ENCODE measurements around the gene DDX59. TPM values are rescaled to one million over a fixed set of nuclear protein-coding genes. Genes with fewer than 3 reads are reported as not detected.

The DDX59 gene
- total and polyA plus RNA-seq, 9 of the 15 experiments (the other 6 are each of a cell fraction or from before 2014, with no cell fraction given) = 8.3 to 30.4 (median 19.8) TPM

DNA sequence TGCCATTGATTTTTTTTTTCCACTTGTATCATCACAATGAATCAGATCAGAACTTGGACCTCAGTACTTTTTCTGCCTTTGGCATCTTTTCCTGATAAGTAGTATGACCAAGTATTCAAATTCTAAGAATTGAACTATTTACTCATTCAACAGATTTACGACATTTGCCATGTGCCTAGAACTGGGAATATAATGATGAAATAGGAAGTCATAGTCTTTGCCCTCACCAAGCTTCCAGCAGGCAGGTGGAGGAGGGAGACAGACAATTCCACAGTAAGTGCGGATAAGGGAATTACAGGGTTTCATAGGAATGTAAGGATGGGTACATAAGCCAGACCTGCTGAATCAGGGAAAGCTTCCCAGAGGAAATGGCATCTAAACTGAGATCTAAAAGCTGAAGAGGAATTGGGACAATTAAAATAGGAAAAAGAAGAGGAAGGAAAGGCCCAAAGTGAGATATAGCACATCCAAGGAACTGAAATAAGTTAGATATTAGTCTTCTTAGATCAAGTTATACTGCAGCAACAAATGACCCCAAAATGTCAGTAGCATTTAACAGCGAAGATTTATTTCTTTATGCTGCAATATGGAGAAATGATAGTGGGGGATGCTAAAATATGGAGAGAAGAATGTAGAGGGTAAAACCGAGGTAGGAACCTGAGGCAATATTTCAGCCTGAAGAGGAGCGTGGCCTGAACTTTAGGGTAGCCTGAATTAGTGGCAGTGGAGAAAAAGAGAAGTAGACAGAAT, 5.3 kb upstream of the DDX59 start (continued):
- TF ChIP-seq ZNF592 (IDR thresholded peaks at IDR 0.05) = no peak
- TF ChIP-seq RFX1 (IDR thresholded peaks at IDR 0.05) = no peak
- no peak for TF ChIP-seq NFYB (IDR thresholded peaks at IDR 0.05; ENCODE audit: extremely low read depth, insufficient read length)
- TF ChIP-seq FOXP1 (CRISPR knock-in tag; IDR thresholded peaks at IDR 0.05) = no peak
- no peak for TF ChIP-seq ZNF124 (CRISPR knock-in tag; IDR thresholded peaks at IDR 0.05)
- no peak for TF ChIP-seq MCM2 (IDR thresholded peaks at IDR 0.05; ENCODE audit: low read depth)
- no peak for TF ChIP-seq KLF10 (CRISPR knock-in tag; IDR thresholded peaks at IDR 0.05)
- no peak for TF ChIP-seq TBL1XR1 (IDR thresholded peaks at IDR 0.05; ENCODE audit: low read length in 2 of 2)
- TF ChIP-seq POLR2H (tag; IDR thresholded peaks at IDR 0.05; ENCODE audit: low read depth) = peak; percentile 41; the same call in 1 of the 2 replicates
- TF ChIP-seq COPS2 (conservative IDR thresholded peaks at IDR 0.05) = no peak
- no peak for TF ChIP-seq ADNP (tag; IDR thresholded peaks at IDR 0.05)
- TF ChIP-seq, protein P1, sequence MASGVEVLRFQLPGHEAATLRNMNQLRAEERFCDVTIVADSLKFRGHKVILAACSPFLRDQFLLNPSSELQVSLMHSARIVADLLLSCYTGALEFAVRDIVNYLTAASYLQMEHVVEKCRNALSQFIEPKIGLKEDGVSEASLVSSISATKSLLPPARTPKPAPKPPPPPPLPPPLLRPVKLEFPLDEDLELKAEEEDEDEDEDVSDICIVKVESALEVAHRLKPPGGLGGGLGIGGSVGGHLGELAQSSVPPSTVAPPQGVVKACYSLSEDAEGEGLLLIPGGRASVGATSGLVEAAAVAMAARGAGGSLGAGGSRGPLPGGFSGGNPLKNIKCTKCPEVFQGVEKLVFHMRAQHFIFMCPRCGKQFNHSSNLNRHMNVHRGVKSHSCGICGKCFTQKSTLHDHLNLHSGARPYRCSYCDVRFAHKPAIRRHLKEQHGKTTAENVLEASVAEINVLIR (CRISPR knock-in tag; IDR thresholded peaks at IDR 0.05) = no peak
- TF ChIP-seq RBFOX2 (IDR thresholded peaks at IDR 0.05; ENCODE audit: low read depth, low read length) = no peak
- TF ChIP-seq KLF1 (tag; IDR thresholded peaks at IDR 0.05) = no peak
- TF ChIP-seq, protein P2, sequence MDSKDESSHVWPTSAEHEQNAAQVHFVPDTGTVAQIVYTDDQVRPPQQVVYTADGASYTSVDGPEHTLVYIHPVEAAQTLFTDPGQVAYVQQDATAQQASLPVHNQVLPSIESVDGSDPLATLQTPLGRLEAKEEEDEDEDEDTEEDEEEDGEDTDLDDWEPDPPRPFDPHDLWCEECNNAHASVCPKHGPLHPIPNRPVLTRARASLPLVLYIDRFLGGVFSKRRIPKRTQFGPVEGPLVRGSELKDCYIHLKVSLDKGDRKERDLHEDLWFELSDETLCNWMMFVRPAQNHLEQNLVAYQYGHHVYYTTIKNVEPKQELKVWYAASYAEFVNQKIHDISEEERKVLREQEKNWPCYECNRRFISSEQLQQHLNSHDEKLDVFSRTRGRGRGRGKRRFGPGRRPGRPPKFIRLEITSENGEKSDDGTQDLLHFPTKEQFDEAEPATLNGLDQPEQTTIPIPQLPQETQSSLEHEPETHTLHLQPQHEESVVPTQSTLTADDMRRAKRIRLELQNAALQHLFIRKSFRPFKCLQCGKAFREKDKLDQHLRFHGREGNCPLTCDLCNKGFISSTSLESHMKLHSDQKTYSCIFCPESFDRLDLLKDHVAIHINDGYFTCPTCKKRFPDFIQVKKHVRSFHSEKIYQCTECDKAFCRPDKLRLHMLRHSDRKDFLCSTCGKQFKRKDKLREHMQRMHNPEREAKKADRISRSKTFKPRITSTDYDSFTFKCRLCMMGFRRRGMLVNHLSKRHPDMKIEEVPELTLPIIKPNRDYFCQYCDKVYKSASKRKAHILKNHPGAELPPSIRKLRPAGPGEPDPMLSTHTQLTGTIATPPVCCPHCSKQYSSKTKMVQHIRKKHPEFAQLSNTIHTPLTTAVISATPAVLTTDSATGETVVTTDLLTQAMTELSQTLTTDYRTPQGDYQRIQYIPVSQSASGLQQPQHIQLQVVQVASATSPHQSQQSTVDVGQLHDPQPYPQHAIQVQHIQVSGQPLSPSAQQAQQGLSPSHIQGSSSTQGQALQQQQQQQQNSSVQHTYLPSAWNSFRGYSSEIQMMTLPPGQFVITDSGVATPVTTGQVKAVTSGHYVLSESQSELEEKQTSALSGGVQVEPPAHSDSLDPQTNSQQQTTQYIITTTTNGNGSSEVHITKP (IDR thresholded peaks at IDR 0.05; ENCODE audit: partially characterized antibody) = no peak
- no peak for TF ChIP-seq ZNF384 (IDR thresholded peaks at IDR 0.05; ENCODE audit: low read depth, low read length)
- TF ChIP-seq ZNF77 (CRISPR knock-in tag; IDR thresholded peaks at IDR 0.05) = no peak
- no peak for TF ChIP-seq ZNF282 (CRISPR knock-in tag; IDR thresholded peaks at IDR 0.05)
- no peak for TF ChIP-seq CBX2 (IDR thresholded peaks at IDR 0.05; ENCODE audit: insufficient read depth, low read length, poor library complexity, severe bottlenecking)
- TF ChIP-seq SAP30 (IDR thresholded peaks at IDR 0.05; ENCODE audit: borderline replicate concordance, insufficient read depth, low read depth, low read length, poor library complexity, severe bottlenecking) = no peak

Measured in K562 (cell line).